Activated CD8-positive, alpha-beta T cell treated with anti-CD3 and anti-CD28 coated beads for 36 hours (primary cell): ENCODE results near the gene TTC39B. TPM values are rescaled to one million over a fixed set of nuclear protein-coding genes. Genes with fewer than 3 reads are reported as not detected.

Source experiments
- ATAC-seq: fragments of 200-7000 bp; cut with Tn5 transposase; one replicate; pipeline ENCODE4 v1.10.0; 2021; ENCODE audit warnings: mild to moderate bottlenecking, moderate library complexity
- CTCF ChIA-PET: fragments of 350-600 bp; sonication (Branson Sonifier 250); formaldehyde crosslinking; loops from one replicate; lab custom pipeline; 2021; ENCODE audit warnings: antibody characterized with exemption; lab: Charles Lee
- POLR2A ChIA-PET: fragments of 350-600 bp; sonication (Branson Sonifier 250); formaldehyde crosslinking; loops from one replicate; lab custom pipeline; 2021; ENCODE audit warnings: antibody characterized with exemption; lab: Charles Lee
- DNase-seq: peaks from one replicate; pipeline ENCODE4 v3.0.0-alpha.2; 2020
- H3K27ac Mint-ChIP-seq: one replicate; pipeline ENCODE4 v1.8.0; 2021; ENCODE audit warnings: mild to moderate bottlenecking, mixed read lengths
- H3K27me3 Mint-ChIP-seq: one replicate; pipeline ENCODE4 v1.8.0; 2021; ENCODE audit warnings: mixed read lengths
- H3K36me3 Mint-ChIP-seq: one replicate; pipeline ENCODE4 v1.8.0; 2021; ENCODE audit warnings: low read depth, mixed read lengths
- H3K4me1 Mint-ChIP-seq: one replicate; pipeline ENCODE4 v1.8.0; 2021; ENCODE audit warnings: low read depth, mixed read lengths
- H3K4me3 Mint-ChIP-seq: one replicate; pipeline ENCODE4 v1.8.0; 2021; ENCODE audit warnings: mild to moderate bottlenecking, moderate library complexity, mixed read lengths
- H3K9me3 Mint-ChIP-seq: one replicate; pipeline ENCODE4 v1.8.0; 2021; ENCODE audit warnings: mixed read lengths
- intact Hi-C: fragments of 100-400 bp; cut with micrococcal nuclease; formaldehyde crosslinking; loops from one replicate; pipeline ENCODE4 v1.10.0; 2022
- total RNA-seq, 2 experiments: library from RNA; stranded (reverse); gene quantifications; one replicate each; pipeline ENCODE4 v1.2.3, GENCODE V29; 2021
- TF ChIP-seq, protein P1 (sequence below): fragments of 200-600 bp; IDR thresholded peaks from one replicate; pipeline ENCODE4 v1.8.0; 2022; ENCODE audit warnings: antibody characterized with exemption, mild to moderate bottlenecking

Gene TTC39B
- total RNA-seq, 2 experiments from 2014 or later = 17.8 to 18.5 TPM

DNA sequence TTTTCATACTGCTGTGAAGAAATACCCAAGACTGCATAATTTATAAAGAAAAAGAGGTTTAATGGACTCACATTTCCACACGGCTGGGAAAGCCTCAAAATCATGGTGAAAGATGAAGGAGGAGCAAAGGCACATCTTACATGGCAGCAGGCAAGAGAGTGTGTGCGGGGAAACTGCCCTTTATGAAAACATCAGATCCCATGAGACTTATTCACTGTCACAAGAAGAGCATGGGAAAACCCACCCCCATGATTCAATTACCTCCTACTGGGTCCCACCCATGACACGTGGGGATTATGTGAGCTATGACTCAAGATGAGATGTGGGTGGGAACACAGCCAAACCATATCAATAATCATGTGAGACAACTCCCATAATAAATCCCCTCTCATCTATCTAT is 8.7 kb downstream of the TTC39B start:
- Mint-ChIP-seq H3K9me3 (peaks cover 8% of the 10 kb centered on the region), H3K4me3 (peak overlapping the region; percentile 71), H3K4me1 (peaks cover 71% of the 10 kb centered on the region), H3K36me3 (peaks cover 32% of the 10 kb centered on the region), H3K27me3 (no peaks in the 10 kb centered on the region), H3K27ac (peak overlapping the region; percentile 96)
- CTCF ChIA-PET = no interaction called here
- intact Hi-C loops = loop anchor here (5.0 kb wide), 1 partner anchor 124 kb away; the partner anchor contains the start of gene SNAPC3
- ATAC-seq (no peak), DNase-seq (no peak)
- POLR2A ChIA-PET = interaction anchor here (1.2 to 2.8 kb wide), 3 partner anchors 9 to 13 kb away, joined by 3 to 14 read pairs (median 4); no protein-coding TSS in a partner anchor
- TF ChIP-seq, protein P1, sequence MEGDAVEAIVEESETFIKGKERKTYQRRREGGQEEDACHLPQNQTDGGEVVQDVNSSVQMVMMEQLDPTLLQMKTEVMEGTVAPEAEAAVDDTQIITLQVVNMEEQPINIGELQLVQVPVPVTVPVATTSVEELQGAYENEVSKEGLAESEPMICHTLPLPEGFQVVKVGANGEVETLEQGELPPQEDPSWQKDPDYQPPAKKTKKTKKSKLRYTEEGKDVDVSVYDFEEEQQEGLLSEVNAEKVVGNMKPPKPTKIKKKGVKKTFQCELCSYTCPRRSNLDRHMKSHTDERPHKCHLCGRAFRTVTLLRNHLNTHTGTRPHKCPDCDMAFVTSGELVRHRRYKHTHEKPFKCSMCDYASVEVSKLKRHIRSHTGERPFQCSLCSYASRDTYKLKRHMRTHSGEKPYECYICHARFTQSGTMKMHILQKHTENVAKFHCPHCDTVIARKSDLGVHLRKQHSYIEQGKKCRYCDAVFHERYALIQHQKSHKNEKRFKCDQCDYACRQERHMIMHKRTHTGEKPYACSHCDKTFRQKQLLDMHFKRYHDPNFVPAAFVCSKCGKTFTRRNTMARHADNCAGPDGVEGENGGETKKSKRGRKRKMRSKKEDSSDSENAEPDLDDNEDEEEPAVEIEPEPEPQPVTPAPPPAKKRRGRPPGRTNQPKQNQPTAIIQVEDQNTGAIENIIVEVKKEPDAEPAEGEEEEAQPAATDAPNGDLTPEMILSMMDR = no peak

- POLR2A ChIA-PET = interaction anchor here (0.8 to 0.9 kb wide), 3 partner anchors 10 to 15 kb away, joined by 3 to 4 read pairs (median 3); partner anchors contain the start of gene TTC39B
Observed at GRCh38 chr9:15295761-15296405, 11.1 kb downstream of the TTC39B start.

GRCh38 chr9:15294604-15295003 is 12.4 kb downstream of the TTC39B start:
- Mint-ChIP-seq H3K27me3 (no peaks in the 10 kb centered on the region), H3K27ac (peak overlapping the region; percentile 96), H3K36me3 (peaks cover 41% of the 10 kb centered on the region), H3K4me3 (peak overlapping the region; percentile 57), H3K4me1 (peaks cover 84% of the 10 kb centered on the region), H3K9me3 (peaks cover 18% of the 10 kb centered on the region)
- POLR2A ChIA-PET = interaction anchor here (1.2 to 2.0 kb wide), 3 partner anchors 12 to 128 kb away, joined by 3 to 4 read pairs (median 4); partner anchors contain the start of genes SNAPC3 and TTC39B
- intact Hi-C loops = loop anchor here (5.0 kb wide), 1 partner anchor 128 kb away; the partner anchor contains the start of gene SNAPC3
- CTCF ChIA-PET = interaction anchor here (0.9 to 1.4 kb wide), 2 partner anchors 10 to 17 kb away, joined by 3 to 4 read pairs; no protein-coding TSS in a partner anchor
- DNase-seq (peak; percentile 42), ATAC-seq (no peak)
- TF ChIP-seq, protein P1 = no peak

More at GRCh38 chr9:15295761-15296405, 11.1 kb downstream of the TTC39B start:
- Mint-ChIP-seq H3K9me3 (peaks cover 13% of the 10 kb centered on the region), H3K36me3 (peaks cover 38% of the 10 kb centered on the region), H3K4me3 (peak overlapping the region; percentile 70), H3K4me1 (peaks cover 86% of the 10 kb centered on the region), H3K27me3 (no peaks in the 10 kb centered on the region), H3K27ac (peak overlapping the region; percentile 96)
- intact Hi-C loops = loop anchor here (5.0 kb wide), 1 partner anchor 126 kb away; the partner anchor contains the start of gene SNAPC3
- DNase-seq (no peak), ATAC-seq (no peak)
- CTCF ChIA-PET = interaction anchor here (1.1 kb wide), 1 partner anchor 14 kb away, joined by 3 read pairs; no protein-coding TSS in a partner anchor
- TF ChIP-seq, protein P1 = no peak

DNA sequence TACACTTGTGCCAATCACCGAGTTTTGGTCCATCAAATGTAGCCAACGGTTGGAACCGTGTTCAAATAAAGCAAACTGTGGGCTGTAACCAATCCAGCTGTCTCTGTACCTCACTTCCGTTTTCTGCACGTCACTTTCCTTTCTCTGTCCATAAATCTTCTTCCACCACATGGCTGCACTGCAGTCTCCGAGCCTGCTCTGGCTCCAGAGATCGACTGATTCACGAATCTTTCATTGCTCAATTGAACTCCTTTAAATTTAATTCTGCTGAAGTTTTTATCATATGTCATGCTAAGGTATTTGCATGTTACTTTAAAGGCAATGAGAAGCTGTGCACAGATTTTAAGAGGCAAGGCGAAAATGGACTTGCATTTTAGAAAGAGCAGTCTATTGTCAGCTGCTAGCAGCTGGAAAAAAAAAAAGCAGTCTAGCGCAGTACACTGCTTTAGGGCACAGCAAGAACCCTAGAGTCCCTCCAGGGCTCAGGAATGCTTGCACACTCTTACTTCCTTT is 13.2 kb downstream of the TTC39B start:
- TF ChIP-seq, protein P1 = no peak
- ChIA-PET CTCF (interaction anchor here (0.9 to 1.4 kb wide), 3 partner anchors 10 to 16 kb away, joined by 3 to 4 read pairs (median 4); no protein-coding TSS in a partner anchor), POLR2A (interaction anchor here (1.2 to 2.0 kb wide), 3 partner anchors 13 to 129 kb away, joined by 3 to 4 read pairs (median 4); partner anchors contain the start of genes SNAPC3 and TTC39B)
- Mint-ChIP-seq H3K27me3 (no peaks in the 10 kb centered on the region), H3K4me1 (peaks cover 76% of the 10 kb centered on the region), H3K27ac (peak overlapping the region; percentile 96), H3K4me3 (peak overlapping the region; percentile 57), H3K36me3 (peaks cover 37% of the 10 kb centered on the region), H3K9me3 (peaks cover 16% of the 10 kb centered on the region)
- intact Hi-C loops = no loop called here
- ATAC-seq (peak; percentile 39), DNase-seq (peak; percentile 47)
